Left ventricle myocardium inferior (tissue), 1 donor: Measurements from ENCODE around the gene RNF150. TPM values are rescaled to one million over a fixed set of nuclear protein-coding genes. Genes with fewer than 3 reads are reported as not detected.

Experiments used
- DNase-seq: peaks from one replicate; pipeline ENCODE4 v3.0.0-alpha.2; 2020
- H3K27ac ChIP-seq: fragments of 200-600 bp; replicated peaks from 2 replicates; pipeline ENCODE4 v1.8.0; 2021
- H3K27me3 ChIP-seq: fragments of 200-600 bp; 2 replicates; pipeline ENCODE4 v1.8.0; 2021; ENCODE audit warnings: low read depth
- H3K36me3 ChIP-seq: fragments of 200-600 bp; 2 replicates; pipeline ENCODE4 v1.8.0; 2021
- H3K4me1 ChIP-seq: fragments of 200-600 bp; 2 replicates; pipeline ENCODE4 v1.8.0; 2021
- H3K4me3 ChIP-seq: fragments of 200-600 bp; 2 replicates; pipeline ENCODE4 v1.8.0; 2021; ENCODE audit warnings: mild to moderate bottlenecking, moderate library complexity
- H3K9me3 ChIP-seq: fragments of 200-600 bp; replicated peaks from 2 replicates; pipeline ENCODE4 v1.8.0; 2021
- CTCF ChIP-seq: fragments of 200-600 bp; IDR thresholded peaks from 2 replicates; pipeline ENCODE4 v1.8.0; 2021; ENCODE audit warnings: antibody characterized with exemption, mild to moderate bottlenecking, borderline replicate concordance
- intact Hi-C: fragments of 100-400 bp; cut with micrococcal nuclease; formaldehyde crosslinking; loops from one replicate; pipeline ENCODE4 v1.11.0; 2022
- total RNA-seq: library from RNA; stranded (reverse); fragmentation: NEBNext Ultra II Directional; extraction: Animal tissue kit (Norgen Biotek cat#: 25700); gene quantifications from one replicate; pipeline ENCODE4 v1.2.1, GENCODE V29; 2021
- donor health status: DM: no; HTN: yes; CAD: no; lungs with severe emphysema.

The RNF150 gene
- total RNA-seq, 1 donor from 2014 or later: 68.0 TPM

GRCh38 chr4:140926672-140927071 lies 206.6 kb downstream of the RNF150 start:
- no peak for DNase-seq
- H3K27ac ChIP-seq: no peak overlapping the region
- no peak for TF ChIP-seq CTCF

DNA sequence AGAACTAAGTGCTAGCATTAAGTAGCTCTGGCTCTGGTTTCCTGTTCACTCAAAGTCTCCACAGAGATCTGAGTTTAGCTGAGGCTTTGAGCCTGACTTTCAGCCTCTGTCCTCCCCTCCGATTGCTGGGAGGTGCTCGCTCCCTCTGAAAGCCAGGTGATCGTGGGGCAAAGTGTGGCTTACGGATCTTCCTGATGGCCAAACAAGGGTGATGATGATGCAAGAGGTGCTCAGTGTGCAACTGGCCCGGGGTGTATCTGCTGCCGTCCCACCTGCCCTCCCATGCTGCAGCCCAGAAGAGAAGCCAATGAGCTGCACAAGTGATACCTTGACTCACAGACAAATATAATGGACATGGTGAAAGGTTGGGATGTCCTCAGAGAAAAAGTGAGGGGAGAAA lies 207.9 kb downstream of the RNF150 start:
- H3K9me3 ChIP-seq: no peaks in the 10 kb centered on the region
- no peaks in the 10 kb centered on the region for H3K27me3 ChIP-seq
- TF ChIP-seq CTCF: no peak
- no peaks in the 10 kb centered on the region for H3K36me3 ChIP-seq
- peak overlapping the region; percentile 38 for H3K27ac ChIP-seq
- no peak overlapping the region for H3K4me3 ChIP-seq
- peaks cover 18% of the 10 kb centered on the region for H3K4me1 ChIP-seq
- no peak for DNase-seq
- intact Hi-C loops: no loop called here

More at GRCh38 chr4:140926672-140927071, 206.6 kb downstream of the RNF150 start:
- Histone ChIP-seq H3K36me3 (no peaks in the 10 kb centered on the region), H3K4me1 (peaks cover 25% of the 10 kb centered on the region), H3K9me3 (no peaks in the 10 kb centered on the region), H3K4me3 (no peak overlapping the region), H3K27me3 (no peaks in the 10 kb centered on the region)
- intact Hi-C loops: no loop called here

DNA sequence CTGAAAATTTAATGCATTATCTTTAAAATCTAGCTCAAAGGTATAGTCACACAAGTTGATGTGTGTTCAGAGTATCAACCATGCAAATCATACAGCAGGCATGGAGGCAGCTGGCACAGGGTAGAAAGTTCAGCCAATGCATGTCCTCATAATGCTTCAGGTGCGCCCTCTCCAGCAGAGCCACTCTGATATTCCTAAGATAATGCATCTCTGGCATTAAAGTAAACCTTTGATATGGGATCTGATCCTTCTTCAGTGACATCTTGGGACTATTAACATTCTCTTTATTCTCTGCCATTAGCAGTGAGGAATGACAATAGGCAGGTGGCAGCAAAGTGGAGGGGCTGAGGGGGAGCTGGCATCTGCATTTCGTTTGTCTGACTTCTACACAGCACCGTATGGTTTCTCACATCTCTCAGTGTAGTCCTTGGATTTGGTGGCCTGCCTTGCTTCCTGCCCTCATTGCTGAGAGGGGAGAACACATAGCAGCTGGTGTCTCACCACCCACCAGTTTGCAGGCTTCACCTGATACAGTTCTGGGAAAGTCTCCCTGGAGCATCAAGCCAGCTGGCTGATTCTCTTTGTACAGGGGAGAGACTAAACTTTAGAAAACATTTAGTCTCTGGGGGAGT lies 208.4 kb downstream of the RNF150 start:
- no peak for TF ChIP-seq CTCF
- Histone ChIP-seq H3K27ac (peak overlapping the region; percentile 38), H3K4me1 (peaks cover 18% of the 10 kb centered on the region), H3K9me3 (no peaks in the 10 kb centered on the region), H3K36me3 (no peaks in the 10 kb centered on the region), H3K27me3 (no peaks in the 10 kb centered on the region), H3K4me3 (no peak overlapping the region)
- intact Hi-C loops: no loop called here
- DNase-seq: no peak

- Histone ChIP-seq H3K9me3 (no peaks in the 10 kb centered on the region), H3K27me3 (no peaks in the 10 kb centered on the region), H3K4me3 (no peak overlapping the region), H3K36me3 (no peaks in the 10 kb centered on the region), H3K27ac (no peak overlapping the region), H3K4me1 (peaks cover 45% of the 10 kb centered on the region)
- intact Hi-C loops: no loop called here
- no peak for TF ChIP-seq CTCF
- no peak for DNase-seq
Observed at GRCh38 chr4:140906993-140907962, 226.0 kb downstream of the RNF150 start.

- no peak for DNase-seq
- Histone ChIP-seq H3K9me3 (no peaks in the 10 kb centered on the region), H3K27me3 (no peaks in the 10 kb centered on the region), H3K27ac (no peak overlapping the region), H3K36me3 (no peaks in the 10 kb centered on the region), H3K4me3 (no peak overlapping the region), H3K4me1 (peaks cover 45% of the 10 kb centered on the region)
- no peak for TF ChIP-seq CTCF
- intact Hi-C loops: no loop called here
Observed at GRCh38 chr4:140904904-140905303, 228.4 kb downstream of the RNF150 start.
